Adrenal gland (tissue), 5 donors: ENCODE measurements around the gene NONO.

Experiments used
- CTCF ChIP-seq, 6 experiments: fragments of 450-650 bp in 4 of 6; fragments of 200-600 bp in 2 of 6; sonication (generic) in 1 of 6; IDR thresholded peaks; 1 replicate in 5 of 6; 2 replicates in 1 of 6; pipeline versions ENCODE4 v1.5.1 to v1.8.0; 2016 to 2021; ENCODE audit warnings: antibody characterized with exemption in 6 of 6, mild to moderate bottlenecking in 2 of 6, moderate library complexity in 1 of 6
- POLR2A ChIP-seq, 2 donors: fragments of 450-650 bp; IDR thresholded peaks; one replicate each; pipeline ENCODE4 v1.6.1; 2017; ENCODE audit warnings: antibody characterized with exemption in 2 of 2, mild to moderate bottlenecking in 2 of 2, moderate library complexity in 1 of 2
- donor health status: DM: no; HTN: no; CAD: no.

- TF ChIP-seq CTCF (IDR thresholded peaks at IDR 0.05) (no peak), POLR2A (IDR thresholded peaks at IDR 0.05) (no peak)
Observed at GRCh38 chrX:71315917-71316316, 32.5 kb downstream of the NONO start.
